Ramos (cell line): ENCODE data around the gene ASIC3.

Experiments used
- in situ Hi-C: fragments of 300-500 bp; cut with MboI; formaldehyde crosslinking; loops from one replicate; pipeline ENCODE4 v1.14.3; 2022; ENCODE audit warnings: low sequenced_read_pairs; ENCODE audit not compliant: unreplicated experiment

ASIC3 gene

GRCh38 chr7:151053751-151054150, 5.4 kb downstream of the ASIC3 start:
- in situ Hi-C loops: no loop called here

- in situ Hi-C loops: no loop called here
Measured at GRCh38 chr7:151056283-151056665, 7.9 kb downstream of the ASIC3 start.

- in situ Hi-C loops: no loop called here
Measured at GRCh38 chr7:151056666-151057505, 8.6 kb downstream of the ASIC3 start.

- in situ Hi-C loops: no loop called here
Measured at GRCh38 chr7:151057506-151057988, 9.2 kb downstream of the ASIC3 start, which contains the start of gene CDK5. Gene CDK5, minus strand, starts transcription at chr7:151057897. Its CDS starts 49 bp downstream, at chr7:151057848.

- in situ Hi-C loops: no loop called here
Measured at GRCh38 chr7:151057989-151058780, 9.9 kb downstream of the ASIC3 start.

GRCh38 chr7:151058781-151059366, 10.5 kb downstream of the ASIC3 start:
- in situ Hi-C loops: no loop called here

- in situ Hi-C loops: no loop called here
Measured at GRCh38 chr7:151059367-151060112, 11.2 kb downstream of the ASIC3 start, which contains the start of gene SLC4A2. Gene SLC4A2, plus strand, starts transcription at chr7:151059589. Its CDS starts 2,399 bp downstream, at chr7:151061988.

GRCh38 chr7:151060113-151060415, 11.7 kb downstream of the ASIC3 start:
- in situ Hi-C loops: no loop called here

GRCh38 chr7:151060416-151061212, 12.3 kb downstream of the ASIC3 start:
- in situ Hi-C loops: no loop called here

GRCh38 chr7:151061213-151062110, 13.1 kb downstream of the ASIC3 start:
- in situ Hi-C loops: no loop called here

GRCh38 chr7:151062111-151062398, 13.7 kb downstream of the ASIC3 start:
- in situ Hi-C loops: no loop called here

- in situ Hi-C loops: no loop called here
Measured at GRCh38 chr7:151062399-151063211, 14.3 kb downstream of the ASIC3 start.

- in situ Hi-C loops: no loop called here
Measured at GRCh38 chr7:151063212-151063561, 14.9 kb downstream of the ASIC3 start.

- in situ Hi-C loops: no loop called here
Measured at GRCh38 chr7:151064454-151064853, 16.1 kb downstream of the ASIC3 start.

GRCh38 chr7:151064993-151065392, 16.7 kb downstream of the ASIC3 start:
- in situ Hi-C loops: no loop called here

- in situ Hi-C loops: no loop called here
Measured at GRCh38 chr7:151065516-151065915, 17.2 kb downstream of the ASIC3 start.

GRCh38 chr7:151066273-151066974, 18.1 kb downstream of the ASIC3 start:
- in situ Hi-C loops: no loop called here
